Upper lobe of left lung (tissue), 4 donors: Measurements from ENCODE around the gene GTF2H1.

Experiments
- CTCF ChIP-seq, 6 experiments: fragments of 450-650 bp in 4 of 6; fragments of 200-600 bp in 2 of 6; sonication (generic) in 2 of 6; IDR thresholded peaks; one replicate each; pipeline ENCODE4 v1.5.1; 2016 to 2019; ENCODE audit warnings: antibody characterized with exemption in 6 of 6
- EP300 ChIP-seq, 4 donors: sonication (generic); formaldehyde crosslinking; IDR thresholded peaks; one replicate each; pipeline ENCODE4 v1.5.1; 2017; ENCODE audit warnings: antibody characterized with exemption in 4 of 4, control low read depth in 2 of 4
- POLR2A ChIP-seq, 4 donors: fragments of 450-650 bp; IDR thresholded peaks; one replicate each; pipeline ENCODE4 v1.5.1; 2016 to 2017; ENCODE audit warnings: antibody characterized with exemption in 4 of 4, mild to moderate bottlenecking in 2 of 4

- TF ChIP-seq EP300 (IDR thresholded peaks at IDR 0.05) = no peak
- no peak for TF ChIP-seq CTCF (IDR thresholded peaks at IDR 0.05)
- TF ChIP-seq POLR2A (IDR thresholded peaks at IDR 0.05) = no peak
These were observed 81.7 kb downstream of the GTF2H1 start for GRCh38 chr11:18404062-18404461.
